H1 (cell line): ENCODE measurements around the gene MRPL33.

Experiments
- CBX5 ChIP-seq: fragments of 300-800, 300-1000 bp; sonication (generic); IDR thresholded peaks from 2 replicates; pipeline ENCODE4 v1.7.1; 2016; ENCODE audit warnings: antibody characterized with exemption, low read length, low read depth
- CREB1 ChIP-seq: IDR thresholded peaks from 2 replicates; pipeline ENCODE4 v1.6.1; 2012; ENCODE audit warnings: inconsistent platforms
- CTCF ChIP-seq, 3 experiments: IDR thresholded peaks; 1 replicate in 2 of 3; 2 replicates in 1 of 3; pipeline versions ENCODE4 v1.5.1 to v1.6.1; 2011; ENCODE audit warnings: low read length in 3 of 3, mild to moderate bottlenecking in 3 of 3, inconsistent platforms in 2 of 3, low read depth in 1 of 3, moderate library complexity in 1 of 3; ENCODE audit not compliant: insufficient read depth in 1 of 3; ENCODE audit errors: control extremely low read depth in 1 of 3
- E2F6 ChIP-seq: IDR thresholded peaks from 2 replicates; pipeline ENCODE4 v1.6.1; 2012; ENCODE audit warnings: inconsistent platforms
- EP300 ChIP-seq, 2 experiments: IDR thresholded peaks; 1 replicate in 1 of 2; 2 replicates in 1 of 2; pipeline ENCODE4 v1.6.1; 2011 to 2012; ENCODE audit warnings: low read depth in 2 of 2, low read length in 2 of 2, mild to moderate bottlenecking in 2 of 2, borderline replicate concordance in 1 of 2, inconsistent platforms in 1 of 2, moderate library complexity in 1 of 2
- EZH2 ChIP-seq: fragments of 200-600 bp; sonication (generic); IDR thresholded peaks from 2 replicates; pipeline ENCODE4 v1.7.1; 2012; ENCODE audit warnings: low read depth, mild to moderate bottlenecking, moderate library complexity, low read length, inconsistent platforms; ENCODE audit not compliant: severe bottlenecking
- GABPA ChIP-seq: IDR thresholded peaks from 2 replicates; pipeline ENCODE4 v1.6.1; 2011; ENCODE audit warnings: mild to moderate bottlenecking, low read length, moderate library complexity, borderline replicate concordance; ENCODE audit not compliant: insufficient read depth
- JUND ChIP-seq: IDR thresholded peaks from 2 replicates; pipeline ENCODE4 v1.6.1; 2011; ENCODE audit warnings: mild to moderate bottlenecking, improper control_type of control experiment, low read length
- POLR2A ChIP-seq, 2 experiments: IDR thresholded peaks; 1 replicate in 1 of 2; 2 replicates in 1 of 2; pipeline ENCODE4 v1.6.1; 2011; ENCODE audit warnings: low read depth in 2 of 2, low read length in 2 of 2, mild to moderate bottlenecking in 2 of 2; ENCODE audit errors: control extremely low read depth in 1 of 2
- POLR2AphosphoS5 ChIP-seq: IDR thresholded peaks from 2 replicates; pipeline ENCODE4 v1.6.1; 2011; ENCODE audit warnings: low read depth, low read length
- SAP30 ChIP-seq: fragments of 300-600 bp; sonication (generic); IDR thresholded peaks from 2 replicates; pipeline ENCODE4 v1.7.1; 2012; ENCODE audit warnings: low read length, moderate library complexity, mild to moderate bottlenecking, inconsistent platforms; ENCODE audit not compliant: insufficient read depth, insufficient replicate concordance
- SIRT6 ChIP-seq: IDR thresholded peaks from one replicate; pipeline ENCODE4 v1.7.1; 2012; ENCODE audit warnings: low read length, inconsistent platforms
- SRF ChIP-seq: IDR thresholded peaks from 2 replicates; pipeline ENCODE4 v1.6.1; 2011; ENCODE audit warnings: mild to moderate bottlenecking, low read depth, low read length, moderate library complexity
- USF2 ChIP-seq: IDR thresholded peaks from 2 replicates; pipeline ENCODE4 v1.6.1; 2011; ENCODE audit warnings: low read length, improper control_type of control experiment

GRCh38 chr2:27736031-27736889, 35.3 kb upstream of the MRPL33 start:
- TF ChIP-seq USF2 (no peak), CBX5 (no peak), SRF (no peak), CTCF (IDR thresholded peaks at IDR 0.05; ENCODE audit: control extremely low read depth in 1 of 3, insufficient read depth in 1 of 3, low read depth in 1 of 3, low read length in 3 of 3) (no peak), JUND (no peak), GABPA (no peak), SAP30 (no peak), E2F6 (no peak), POLR2AphosphoS5 (no peak), EP300 (IDR thresholded peaks at IDR 0.05; ENCODE audit: borderline replicate concordance in 1 of 2, low read depth in 2 of 2, low read length in 2 of 2) (no peak), EZH2 (no peak), CREB1 (no peak), POLR2A (IDR thresholded peaks at IDR 0.05; ENCODE audit: control extremely low read depth in 1 of 2, low read depth in 2 of 2, low read length in 2 of 2) (no peak), SIRT6 (no peak)
